Measurements from ENCODE around the gene MAP3K14.
A peak's percentile ranks its signal among the peaks of the same experiment; 100 is the strongest.
"Not testable (repeated sequence)": the region's sequence is repeated elsewhere in the genome, so short reads cannot be mapped to it uniquely, and the experiment has no call there.

Gene MAP3K14

DNA sequence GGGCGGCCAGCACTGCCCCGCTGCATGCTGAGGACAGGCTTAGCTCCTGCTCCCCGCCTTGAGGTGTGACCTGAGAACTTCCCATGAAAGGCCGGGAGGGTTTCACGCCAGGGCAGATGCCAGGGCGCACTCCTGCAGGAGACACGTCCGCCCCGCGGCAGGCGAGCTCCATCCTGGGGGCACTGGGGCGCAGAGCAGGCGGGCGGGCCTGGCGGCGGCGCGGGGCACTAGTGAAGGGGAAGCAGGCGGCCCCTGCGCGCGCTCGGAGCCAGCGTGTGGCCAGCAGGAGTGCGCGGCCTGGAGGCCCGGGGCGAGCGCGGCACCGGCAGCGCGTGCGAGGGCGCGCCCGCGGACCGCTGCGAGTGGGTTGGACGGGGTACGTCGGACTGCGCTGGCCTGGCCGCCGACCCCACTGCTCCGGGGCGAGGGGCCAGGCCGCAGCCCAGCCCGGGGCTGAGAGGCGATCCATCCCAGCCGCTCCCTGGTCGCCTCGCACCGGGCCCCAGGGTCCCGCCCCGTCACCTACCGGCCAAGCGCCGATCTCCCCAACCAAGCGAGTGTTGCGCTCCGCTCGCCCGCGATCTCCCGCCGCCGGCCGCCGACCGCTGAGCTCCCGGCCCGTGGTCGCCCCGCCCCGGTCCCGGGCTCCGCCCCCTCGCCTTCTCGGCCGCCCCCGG, at the start of gene MAP3K14:
Gene MAP3K14 (minus strand): TSS at position 587 of the 677 bp plus-strand sequence. CDS start 26,275 bp downstream, outside the sequence.
- DNase-seq (ENCODE audit: low spot score) = peak; percentile 80

DNA sequence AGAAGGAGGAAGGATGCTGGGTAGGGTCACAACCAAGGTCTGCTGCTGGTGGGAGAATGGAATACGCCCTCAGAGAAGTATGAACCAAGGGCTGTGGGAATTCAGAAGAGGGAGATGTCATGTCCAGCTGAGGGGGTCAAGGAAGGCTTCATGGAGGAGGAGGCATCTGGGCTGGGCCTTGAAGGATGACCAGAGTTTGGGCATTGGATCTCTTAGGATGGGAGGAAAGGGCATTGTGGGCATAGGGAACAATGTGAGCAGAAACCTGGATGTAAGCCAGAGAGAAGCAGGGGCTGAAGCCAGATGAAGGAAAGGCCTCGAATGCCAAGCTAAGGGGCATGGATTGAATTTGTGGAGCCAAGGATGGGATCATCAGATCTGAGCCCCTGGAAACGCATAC, 49.2 kb upstream of the MAP3K14 start:
- no peak for DNase-seq (ENCODE audit: low spot score)

DNA sequence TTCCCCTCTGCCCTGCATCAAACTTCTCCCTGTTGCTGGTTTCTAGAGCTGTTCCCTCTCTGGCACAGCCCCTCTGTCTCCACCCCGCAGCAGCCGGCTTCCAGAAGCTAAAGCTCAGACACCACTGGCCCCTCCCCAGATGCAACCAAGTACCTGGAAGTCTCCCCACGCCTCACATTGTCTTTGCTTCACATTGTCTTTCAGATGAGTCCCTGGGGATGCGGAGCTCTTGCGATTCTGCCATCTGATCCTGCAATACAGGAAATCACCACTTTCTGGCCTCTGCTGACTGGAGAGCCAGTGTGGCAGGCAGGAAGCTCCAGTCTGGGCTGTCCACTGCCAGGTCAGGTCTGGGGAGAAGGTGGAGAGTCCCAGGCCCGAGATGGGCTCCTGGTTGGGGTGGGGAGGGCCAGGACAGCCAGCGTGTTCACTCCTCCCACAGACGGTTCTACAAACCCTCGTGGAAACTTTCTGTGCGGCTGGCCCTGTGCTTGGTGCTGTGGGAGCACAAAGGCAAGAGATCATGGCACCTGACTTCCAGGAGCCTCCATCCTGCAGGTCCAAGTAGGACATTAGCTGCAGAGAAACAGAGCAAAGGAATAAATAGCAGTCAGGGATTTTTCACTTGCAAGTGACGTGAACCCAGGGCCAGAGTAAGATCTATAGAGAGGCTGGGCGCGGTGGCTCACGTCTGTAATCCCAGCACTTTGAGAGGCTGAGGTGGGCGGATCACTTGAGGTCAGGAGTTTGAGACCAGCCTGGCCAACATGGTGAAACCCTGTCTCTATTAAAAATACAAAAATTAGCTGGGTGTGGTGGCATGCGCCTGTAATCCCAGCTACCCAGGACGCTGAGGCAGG, 47.9 kb upstream of the MAP3K14 start:
- DNase-seq (ENCODE audit: low spot score) = no peak

- DNase-seq (ENCODE audit: low spot score) = no peak
These were observed 46.7 kb upstream of the MAP3K14 start for GRCh38 chr17:45363498-45363897.

- no peak for DNase-seq (ENCODE audit: low spot score)
These were observed 45.2 kb upstream of the MAP3K14 start for GRCh38 chr17:45361976-45362375.

- DNase-seq (ENCODE audit: low spot score) = no peak
These were observed 44.6 kb upstream of the MAP3K14 start for GRCh38 chr17:45361451-45361850.

DNA sequence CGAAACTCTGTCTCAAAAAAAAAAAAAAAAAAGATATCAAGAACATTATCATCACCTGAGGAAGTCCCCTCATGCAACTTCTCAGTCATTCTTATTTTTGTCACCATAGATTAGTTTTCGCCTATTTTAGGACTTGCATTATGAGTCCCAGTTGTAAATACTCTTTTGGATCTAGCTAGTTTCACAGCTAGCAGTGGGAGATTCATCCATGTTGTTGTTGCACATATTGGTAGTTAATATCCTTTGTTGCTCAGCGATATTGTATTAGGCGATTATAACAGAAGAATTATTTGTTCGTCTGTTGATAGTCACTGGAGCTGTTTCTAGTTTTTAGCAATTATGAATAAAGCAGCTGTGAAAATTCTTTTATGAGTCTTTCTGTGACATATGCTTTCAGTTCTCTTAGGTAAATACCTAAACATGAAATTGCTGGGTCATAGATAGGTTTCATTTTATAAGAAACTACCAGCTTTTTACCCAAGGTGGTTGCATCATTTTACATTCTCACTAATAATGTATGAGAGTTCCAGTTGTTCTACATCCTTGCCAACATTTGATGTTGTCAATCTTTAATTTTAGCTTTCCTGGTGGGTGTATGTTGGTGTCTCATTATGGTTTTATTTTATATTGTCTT, 40.7 kb upstream of the MAP3K14 start:
- no peak for DNase-seq (ENCODE audit: low spot score)

DNA sequence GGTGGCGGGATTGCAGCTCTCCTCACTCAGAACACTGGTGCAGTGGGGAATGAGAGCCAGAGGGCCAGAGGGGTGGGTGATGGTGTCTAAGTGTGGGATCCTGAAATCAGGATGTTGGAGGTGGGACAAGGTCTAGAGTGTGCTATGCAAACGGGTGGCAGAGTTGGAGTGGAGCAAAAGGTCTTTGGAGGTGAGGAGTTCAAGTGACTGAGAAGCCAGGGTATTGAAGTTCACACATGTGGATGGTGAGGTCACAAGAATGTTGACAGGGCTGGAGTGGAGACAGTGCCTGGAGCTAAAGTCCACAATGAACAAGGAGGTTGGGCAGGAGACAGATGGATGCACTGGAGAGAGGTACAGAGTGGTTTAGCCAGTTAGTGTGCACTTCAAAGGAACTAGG, 38.3 kb upstream of the MAP3K14 start:
- no peak for DNase-seq (ENCODE audit: low spot score)

- DNase-seq (ENCODE audit: low spot score) = no peak
These were observed 36.2 kb upstream of the MAP3K14 start for GRCh38 chr17:45353043-45353442.

DNA sequence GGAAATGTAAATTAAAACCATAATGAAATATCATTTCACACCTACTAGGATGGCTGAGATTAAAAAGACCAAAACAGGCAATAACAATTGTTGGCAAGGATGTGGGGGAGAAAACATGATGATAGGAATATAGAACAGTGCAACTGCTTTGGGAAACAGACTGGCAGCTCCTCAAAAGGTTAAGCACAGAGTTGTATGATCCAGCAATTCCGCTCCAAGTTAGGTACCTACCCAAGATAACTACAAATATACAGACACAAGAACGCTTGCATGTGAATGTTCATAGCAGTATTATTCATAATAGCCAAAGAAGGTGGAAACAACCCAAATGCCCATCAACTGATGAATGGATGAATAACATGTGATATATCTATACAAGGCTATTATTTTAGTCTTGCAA, 35.0 kb upstream of the MAP3K14 start:
- no peak for DNase-seq (ENCODE audit: low spot score)

DNA sequence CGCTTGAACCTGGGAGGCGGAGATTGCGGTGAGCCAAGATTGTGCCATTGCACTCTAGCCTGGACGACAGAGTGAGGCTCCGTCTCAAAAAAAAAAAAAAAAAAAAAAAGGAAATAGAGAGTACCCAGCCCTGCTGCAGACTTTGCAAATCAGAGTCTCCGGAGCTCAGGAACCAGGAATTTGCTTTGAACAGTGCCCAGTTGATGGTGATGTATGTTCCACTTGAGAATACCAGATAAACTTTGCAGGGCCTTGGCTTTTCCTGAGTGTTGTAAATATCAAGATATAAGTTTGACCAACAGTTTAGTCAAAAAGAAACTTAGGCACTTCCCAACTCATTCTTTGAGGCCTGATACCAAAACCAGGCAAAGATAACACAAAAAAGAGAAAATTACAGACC, 30.6 kb upstream of the MAP3K14 start:
- DNase-seq (ENCODE audit: low spot score) = no peak

DNA sequence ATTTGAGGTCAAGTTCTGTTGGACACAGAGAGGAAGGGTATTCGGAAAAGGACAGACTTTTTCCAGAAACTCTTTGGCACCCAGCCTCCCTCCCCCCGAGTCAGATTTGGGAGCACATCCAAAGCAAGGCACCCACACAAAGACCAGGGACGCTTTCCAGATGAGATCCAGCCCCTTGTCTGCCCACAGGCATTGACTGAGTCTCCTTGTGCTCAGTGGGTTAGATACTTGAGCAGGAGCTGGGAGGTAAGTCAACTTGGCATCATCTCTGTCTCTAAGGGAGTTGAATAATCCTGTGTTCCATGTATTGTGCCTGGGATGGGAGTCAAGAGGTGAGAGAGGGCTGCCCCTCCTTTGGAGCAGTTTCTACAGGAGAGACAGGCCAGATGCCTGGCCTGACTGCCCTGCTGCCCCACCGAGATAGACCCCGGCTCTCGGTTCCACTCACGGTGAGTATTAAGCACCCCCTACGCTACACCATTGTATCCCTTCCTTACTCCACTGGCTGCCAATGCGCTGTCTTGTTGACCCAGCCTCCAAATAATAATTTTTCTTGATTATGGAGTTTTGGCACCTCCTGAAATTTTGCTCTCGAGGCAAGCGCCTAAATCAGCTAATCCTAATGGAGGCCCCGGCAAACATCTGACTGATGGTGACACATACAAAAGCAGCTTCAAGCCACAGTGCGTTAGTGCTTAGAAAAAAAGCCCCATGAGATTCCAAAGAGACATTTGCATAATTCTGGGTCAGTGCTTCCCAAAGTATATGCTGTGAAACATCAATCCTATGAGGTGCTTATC, 29.6 kb upstream of the MAP3K14 start:
- no peak for DNase-seq (ENCODE audit: low spot score)

GRCh38 chr17:45345554-45346215, 28.9 kb upstream of the MAP3K14 start:
- no peak for DNase-seq (ENCODE audit: low spot score)

DNA sequence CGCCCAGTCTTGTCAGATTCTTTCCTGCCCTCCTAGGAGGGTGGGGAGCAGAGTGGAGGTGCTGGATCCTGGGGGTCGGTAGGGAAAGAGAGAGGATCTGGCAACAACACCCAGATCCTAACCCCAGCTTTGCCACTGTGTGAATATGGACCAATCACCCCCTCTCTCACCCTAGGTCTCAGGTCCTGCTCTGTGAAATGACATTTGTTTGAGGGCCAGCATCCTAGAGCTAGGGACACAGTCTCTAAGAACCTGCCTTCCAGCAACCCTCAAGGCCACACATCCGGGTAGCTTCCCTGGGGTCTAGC, 28.4 kb upstream of the MAP3K14 start:
- no peak for DNase-seq (ENCODE audit: low spot score)

GRCh38 chr17:45343967-45344664, 27.3 kb upstream of the MAP3K14 start:
- not testable (repeated sequence) for DNase-seq (ENCODE audit: low spot score)

DNA sequence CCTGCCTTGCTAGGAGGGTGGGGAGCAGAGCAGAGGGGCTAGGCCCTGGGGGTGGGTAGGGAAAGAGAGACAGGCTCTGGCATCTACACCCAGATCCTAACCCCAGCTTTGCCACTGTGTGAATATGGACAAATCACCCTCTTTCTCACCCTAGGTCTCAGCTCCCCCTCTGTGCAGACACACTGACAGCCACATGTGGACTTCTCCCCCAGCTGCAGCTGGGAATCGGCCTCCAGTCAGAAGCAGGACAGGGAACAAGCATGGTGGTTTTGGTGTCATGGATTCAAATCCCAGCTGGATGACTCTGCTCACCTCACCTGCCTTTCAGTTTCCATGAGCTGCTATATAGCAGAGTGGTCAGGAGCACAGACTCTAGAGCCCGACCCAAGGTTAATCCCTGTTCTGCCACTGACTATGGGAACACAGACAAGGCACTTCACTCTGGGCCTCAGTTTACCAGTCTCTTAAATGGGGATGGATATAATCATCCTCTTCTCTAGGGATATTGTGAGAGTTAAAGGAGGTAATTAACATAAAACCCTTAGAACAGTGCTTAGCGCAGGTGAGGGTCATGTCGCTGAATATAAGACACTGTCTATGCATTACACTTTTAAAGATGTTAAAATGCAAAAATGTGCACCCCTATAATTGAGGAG, 26.2 kb upstream of the MAP3K14 start:
- DNase-seq (ENCODE audit: low spot score) = no peak

DNA sequence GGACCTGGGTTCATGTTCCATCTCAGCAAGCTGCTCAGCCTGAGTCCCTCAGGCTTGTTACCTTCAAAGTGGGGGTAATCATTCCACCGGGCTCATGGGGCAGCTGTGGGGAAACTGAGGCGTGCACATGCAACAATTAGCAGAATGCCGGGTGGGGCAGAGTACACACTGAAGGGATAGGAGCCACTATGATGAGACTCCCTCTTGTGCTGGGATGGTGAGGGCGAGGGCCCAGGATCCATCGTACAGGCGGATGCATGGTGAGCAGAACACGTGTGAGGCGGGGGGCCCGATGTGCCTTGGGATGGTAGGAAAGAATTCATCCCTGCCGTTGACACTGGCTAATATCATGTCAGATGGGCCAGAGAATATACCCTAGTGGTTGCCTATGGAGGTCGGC, 25.5 kb upstream of the MAP3K14 start:
- DNase-seq (ENCODE audit: low spot score) = no peak

GRCh38 chr17:45341533-45342158, 24.8 kb upstream of the MAP3K14 start:
- peak; percentile 59 for DNase-seq (ENCODE audit: low spot score)

DNA sequence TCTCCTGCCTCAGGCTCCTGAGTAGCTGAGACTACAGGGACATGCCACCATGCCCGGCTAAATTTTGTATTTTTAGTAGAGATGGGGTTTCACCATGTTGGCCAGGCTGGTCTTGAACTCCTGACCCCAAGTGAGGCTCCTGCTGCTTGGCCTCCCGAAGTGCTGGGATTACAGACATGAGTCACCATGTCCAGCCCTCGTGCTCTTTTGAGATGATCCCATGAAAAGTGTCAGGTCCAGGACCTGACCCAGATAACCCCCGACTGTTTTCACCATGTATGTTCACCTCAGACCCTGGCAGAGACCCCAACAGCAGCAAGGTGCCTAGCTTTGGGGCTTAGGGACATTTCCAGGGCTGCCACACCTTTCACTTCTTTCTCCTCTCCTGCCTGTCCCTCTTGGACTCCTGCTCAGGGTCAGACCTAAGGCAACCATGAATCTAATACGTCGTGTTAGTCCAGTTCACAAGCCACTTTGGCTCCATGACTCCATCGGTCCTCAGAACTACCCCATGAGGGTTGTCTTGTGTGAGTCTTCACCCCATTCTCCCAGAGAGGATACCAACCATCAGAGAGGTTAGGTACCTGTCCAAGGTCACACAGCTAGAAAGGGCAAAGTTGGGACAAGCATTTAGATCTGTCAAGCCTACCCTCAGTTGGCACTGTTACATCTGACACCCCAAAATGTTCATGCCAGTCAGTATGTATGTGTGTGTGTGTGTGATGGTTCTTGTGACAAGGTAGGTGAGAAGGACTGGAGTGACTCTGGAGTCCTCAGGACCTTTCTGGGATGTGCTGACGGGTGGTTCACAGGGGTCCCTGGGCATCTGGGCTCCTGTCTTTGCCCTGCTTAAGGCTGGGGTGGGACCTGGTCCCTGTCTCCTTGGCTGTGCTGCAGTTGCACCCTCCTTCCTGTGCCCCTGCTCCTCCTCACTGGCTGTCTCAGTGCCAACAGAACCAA, 23.1 kb upstream of the MAP3K14 start:
- DNase-seq (ENCODE audit: low spot score) = no peak

Measured in hepatic stellate cell (primary cell).